BLaER1 (cell line): ENCODE measurements around the gene SGMS2.

Source experiments
- H3K27ac ChIP-seq: shearing (Covaris generic); formaldehyde crosslinking; 2 replicates; pipeline ENCODE4 v1.8.1; 2022
- H3K27me3 ChIP-seq: shearing (Covaris generic); formaldehyde crosslinking; 2 replicates; pipeline ENCODE4 v1.8.1; 2022
- H3K36me3 ChIP-seq: shearing (Covaris generic); formaldehyde crosslinking; 2 replicates; pipeline ENCODE4 v1.8.1; 2022
- H3K4me1 ChIP-seq: shearing (Covaris generic); formaldehyde crosslinking; 2 replicates; pipeline ENCODE4 v1.8.1; 2022
- H3K4me2 ChIP-seq: shearing (Covaris generic); formaldehyde crosslinking; 2 replicates; pipeline ENCODE4 v1.8.1; 2022
- H3K4me3 ChIP-seq: shearing (Covaris generic); formaldehyde crosslinking; 2 replicates; pipeline ENCODE4 v1.8.1; 2022
- H3K9ac ChIP-seq: shearing (Covaris generic); formaldehyde crosslinking; 2 replicates; pipeline ENCODE4 v1.8.1; 2022
- H3K9me3 ChIP-seq: shearing (Covaris generic); formaldehyde crosslinking; 2 replicates; pipeline ENCODE4 v1.8.1; 2022
- H4K20me1 ChIP-seq: shearing (Covaris generic); formaldehyde crosslinking; 2 replicates; pipeline ENCODE4 v1.8.1; 2022
- Cebpa-rat ChIP-seq: shearing (Covaris generic); IDR thresholded peaks from 2 replicates; pipeline ENCODE4 v1.8.1; 2022

Gene SGMS2

GRCh38 chr4:107824350-107825071 is at the start of gene SGMS2:
SGMS2 (plus strand) TSS chr4:107824932; CDS start chr4:107895554, 70,622 bp downstream.
- Histone ChIP-seq H3K9me3 (peaks cover 21% of the 10 kb centered on the region), H3K4me2 (no peak within 1 kb of the TSS), H3K4me1 (no peaks in the 10 kb centered on the region), H3K4me3 (no peak within 1 kb of the TSS), H3K27me3 (no peaks in the 10 kb centered on the region), H3K36me3 (no peaks in the 10 kb centered on the region), H4K20me1 (no peaks in the 10 kb centered on the region), H3K9ac (no peak within 1 kb of the TSS), H3K27ac (no peak within 1 kb of the TSS)
- no peak for TF ChIP-seq Cebpa-rat

DNA sequence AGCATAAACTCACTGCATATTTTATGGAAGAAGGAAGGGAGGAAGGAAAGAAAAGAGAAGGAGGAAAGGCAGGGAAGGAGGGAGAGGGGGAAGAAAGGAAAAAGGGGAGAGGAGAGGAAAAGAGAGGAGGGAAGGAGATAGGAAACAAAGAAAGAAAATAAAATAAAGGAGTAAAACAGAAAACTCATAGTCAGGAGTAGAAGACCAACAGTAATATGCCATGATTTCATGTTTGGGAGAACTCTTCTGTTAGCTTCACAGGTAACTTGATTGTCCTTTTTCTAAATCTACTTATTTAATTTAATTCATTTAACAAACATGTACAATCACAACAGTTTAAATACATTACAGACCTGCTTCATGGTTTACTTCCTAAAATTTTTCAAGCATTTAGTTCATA is 46.8 kb upstream of the SGMS2 start:
- H3K4me3 ChIP-seq, result no peak overlapping the region
- H3K27ac ChIP-seq, result no peak overlapping the region
- TF ChIP-seq Cebpa-rat, result no peak
- no peak overlapping the region for H3K4me2 ChIP-seq
- H4K20me1 ChIP-seq, result no peaks in the 10 kb centered on the region
- H3K36me3 ChIP-seq, result no peaks in the 10 kb centered on the region
- no peaks in the 10 kb centered on the region for H3K27me3 ChIP-seq
- H3K9ac ChIP-seq, result no peak overlapping the region
- peaks cover 52% of the 10 kb centered on the region for H3K9me3 ChIP-seq
- no peaks in the 10 kb centered on the region for H3K4me1 ChIP-seq

DNA sequence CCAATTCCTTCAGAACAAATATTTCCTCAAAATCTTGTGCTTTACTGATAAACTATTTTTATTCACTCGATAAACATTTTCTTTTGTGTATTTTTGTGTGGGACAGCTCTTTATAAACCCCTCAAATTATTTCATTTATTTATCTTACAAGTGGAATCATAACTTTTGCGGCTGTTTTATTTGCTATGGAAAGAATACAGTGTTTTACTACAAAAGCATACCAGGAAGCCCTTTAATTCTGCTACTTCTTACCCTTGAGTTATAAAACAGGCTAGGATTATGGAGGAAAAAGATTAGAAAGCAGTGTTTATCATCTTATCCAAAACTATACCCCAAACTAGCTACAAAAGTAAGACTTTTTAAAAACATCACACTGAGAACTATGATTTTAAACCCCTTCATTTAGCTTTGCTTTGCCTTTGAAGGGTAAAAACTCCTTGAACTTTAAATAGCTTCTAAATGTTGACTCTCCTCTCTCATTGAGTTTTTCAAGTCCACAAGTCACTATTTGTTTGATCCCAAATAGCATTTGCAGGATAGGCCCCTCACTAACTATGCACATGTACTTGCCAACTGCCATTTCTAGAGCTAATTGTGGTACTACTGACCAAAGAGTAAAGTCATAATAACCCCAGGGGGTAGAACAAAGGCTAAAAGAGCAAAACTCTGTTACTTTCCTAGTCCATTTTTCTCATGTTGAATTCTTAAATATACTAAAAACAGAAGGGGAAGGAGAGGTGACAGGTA is 45.8 kb upstream of the SGMS2 start:
- no peak overlapping the region for H3K9ac ChIP-seq
- H3K9me3 ChIP-seq, result peaks cover 49% of the 10 kb centered on the region
- no peak overlapping the region for H3K27ac ChIP-seq
- H3K36me3 ChIP-seq, result no peaks in the 10 kb centered on the region
- no peak overlapping the region for H3K4me2 ChIP-seq
- H3K27me3 ChIP-seq, result no peaks in the 10 kb centered on the region
- H3K4me1 ChIP-seq, result no peaks in the 10 kb centered on the region
- H4K20me1 ChIP-seq, result no peaks in the 10 kb centered on the region
- no peak overlapping the region for H3K4me3 ChIP-seq
- TF ChIP-seq Cebpa-rat, result no peak

GRCh38 chr4:107780665-107781064 is 44.1 kb upstream of the SGMS2 start:
- no peaks in the 10 kb centered on the region for H3K4me1 ChIP-seq
- H4K20me1 ChIP-seq, result no peaks in the 10 kb centered on the region
- H3K27ac ChIP-seq, result no peak overlapping the region
- H3K27me3 ChIP-seq, result no peaks in the 10 kb centered on the region
- no peak for TF ChIP-seq Cebpa-rat
- no peak overlapping the region for H3K4me3 ChIP-seq
- no peaks in the 10 kb centered on the region for H3K36me3 ChIP-seq
- no peak overlapping the region for H3K9ac ChIP-seq
- peaks cover 49% of the 10 kb centered on the region for H3K9me3 ChIP-seq
- H3K4me2 ChIP-seq, result no peak overlapping the region

DNA sequence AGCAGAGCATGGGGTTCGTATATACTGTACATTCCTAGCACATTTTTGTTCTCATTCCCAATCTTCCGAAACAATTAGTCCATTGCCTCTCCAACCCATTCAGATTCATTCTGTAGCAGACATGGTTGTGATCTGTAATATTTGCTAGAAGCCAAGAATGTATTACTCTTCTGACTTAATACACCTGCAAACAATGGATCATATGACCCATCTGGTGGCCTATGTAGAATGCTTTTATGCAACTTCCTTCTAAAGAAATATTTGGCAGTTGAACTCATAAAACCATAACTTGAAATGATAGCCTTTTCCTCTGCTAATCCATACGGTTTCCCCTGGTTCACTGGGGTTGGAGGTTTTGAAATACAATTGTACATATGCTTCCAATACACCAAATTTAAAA is 32.8 kb upstream of the SGMS2 start:
- no peaks in the 10 kb centered on the region for H3K36me3 ChIP-seq
- no peak overlapping the region for H3K4me3 ChIP-seq
- no peaks in the 10 kb centered on the region for H3K4me1 ChIP-seq
- no peak overlapping the region for H3K9ac ChIP-seq
- H4K20me1 ChIP-seq, result no peaks in the 10 kb centered on the region
- no peak overlapping the region for H3K27ac ChIP-seq
- no peaks in the 10 kb centered on the region for H3K27me3 ChIP-seq
- H3K4me2 ChIP-seq, result no peak overlapping the region
- peaks cover 22% of the 10 kb centered on the region for H3K9me3 ChIP-seq
- no peak for TF ChIP-seq Cebpa-rat

DNA sequence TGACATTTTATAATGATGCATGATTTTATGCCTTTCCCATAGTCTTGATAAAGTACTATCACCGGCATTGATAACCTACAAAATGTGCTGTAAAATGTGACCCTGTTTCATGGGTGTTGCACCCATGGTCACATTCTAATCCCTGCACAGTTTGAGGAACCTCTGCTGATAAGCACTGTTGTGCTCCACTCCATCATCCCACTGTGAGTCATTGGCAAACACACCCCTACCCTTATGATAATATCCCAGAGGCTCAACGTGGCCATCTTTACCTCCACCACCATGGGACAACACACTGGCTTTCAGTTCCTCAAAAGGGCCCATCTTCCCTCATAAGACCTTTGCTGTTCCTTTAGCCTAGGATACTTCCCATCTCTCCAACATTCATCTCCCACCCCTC is 32.0 kb upstream of the SGMS2 start:
- H3K9ac ChIP-seq, result no peak overlapping the region
- TF ChIP-seq Cebpa-rat, result no peak
- no peaks in the 10 kb centered on the region for H4K20me1 ChIP-seq
- no peak overlapping the region for H3K4me2 ChIP-seq
- H3K36me3 ChIP-seq, result no peaks in the 10 kb centered on the region
- H3K27ac ChIP-seq, result no peak overlapping the region
- H3K4me1 ChIP-seq, result no peaks in the 10 kb centered on the region
- H3K4me3 ChIP-seq, result no peak overlapping the region
- H3K9me3 ChIP-seq, result peaks cover 17% of the 10 kb centered on the region
- no peaks in the 10 kb centered on the region for H3K27me3 ChIP-seq

DNA sequence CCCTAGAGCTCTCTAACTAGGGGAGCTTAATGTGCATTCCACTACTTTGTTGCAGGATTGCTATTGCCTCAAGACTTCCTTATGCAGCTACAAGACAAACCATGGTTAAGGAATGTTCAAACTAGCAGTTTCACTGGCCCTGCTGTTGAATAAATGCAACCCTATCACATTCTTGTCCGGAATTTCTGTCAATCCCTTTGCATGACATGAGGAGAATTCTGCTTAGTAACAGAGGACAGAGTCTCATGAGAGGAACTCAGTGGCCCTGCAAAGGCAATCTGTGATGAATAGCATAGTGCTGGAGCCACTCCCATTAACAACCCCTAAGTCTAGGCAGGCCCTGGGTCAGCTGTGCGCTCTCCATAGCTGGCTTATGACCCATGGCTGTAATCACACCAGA is 30.7 kb upstream of the SGMS2 start:
- Histone ChIP-seq H3K27me3 (no peaks in the 10 kb centered on the region), H3K27ac (no peak overlapping the region), H3K9me3 (peaks cover 4% of the 10 kb centered on the region), H4K20me1 (no peaks in the 10 kb centered on the region), H3K9ac (no peak overlapping the region), H3K4me3 (no peak overlapping the region), H3K4me2 (no peak overlapping the region), H3K4me1 (no peaks in the 10 kb centered on the region), H3K36me3 (no peaks in the 10 kb centered on the region)
- no peak for TF ChIP-seq Cebpa-rat

DNA sequence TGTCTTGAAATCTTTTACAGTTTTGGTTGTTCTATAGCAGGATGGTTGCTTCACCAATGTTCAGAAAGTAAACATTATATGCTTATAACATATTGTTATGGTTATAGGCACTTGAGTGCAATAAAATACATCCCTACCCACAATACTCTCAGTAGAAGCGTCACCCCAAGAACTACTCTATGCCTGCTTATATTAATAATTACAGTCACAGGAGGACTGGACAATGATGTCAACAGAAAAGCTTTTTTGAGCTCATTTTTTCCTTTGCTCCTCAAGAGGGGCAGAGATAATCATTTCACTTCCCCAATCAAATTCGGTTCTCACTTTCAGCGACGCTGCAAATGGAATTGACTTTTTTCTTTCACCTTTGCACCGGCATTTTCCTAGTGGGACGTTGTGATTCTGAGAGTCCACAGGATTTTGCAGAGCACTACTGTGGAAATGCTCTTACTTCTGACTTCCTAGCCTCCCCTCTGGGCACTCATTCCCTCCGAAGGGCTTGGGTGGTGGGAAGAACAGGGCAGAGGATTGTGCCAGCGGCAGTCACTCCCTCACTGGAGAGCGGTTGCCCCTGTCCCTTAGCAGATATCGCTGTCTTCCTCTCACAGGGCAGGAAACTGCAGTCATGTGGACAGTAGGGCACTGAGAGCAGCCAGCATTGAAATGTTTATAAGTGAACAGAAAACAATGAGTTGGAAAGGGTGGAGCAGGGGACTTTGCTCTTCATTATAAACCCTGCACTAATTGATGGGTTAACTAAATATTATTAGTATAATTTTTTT is 24.9 kb upstream of the SGMS2 start:
- H3K4me3 ChIP-seq, result no peak overlapping the region
- no peaks in the 10 kb centered on the region for H4K20me1 ChIP-seq
- H3K27ac ChIP-seq, result no peak overlapping the region
- no peaks in the 10 kb centered on the region for H3K36me3 ChIP-seq
- no peak overlapping the region for H3K9ac ChIP-seq
- TF ChIP-seq Cebpa-rat, result no peak
- no peaks in the 10 kb centered on the region for H3K4me1 ChIP-seq
- no peaks in the 10 kb centered on the region for H3K9me3 ChIP-seq
- H3K4me2 ChIP-seq, result no peak overlapping the region
- no peaks in the 10 kb centered on the region for H3K27me3 ChIP-seq

DNA sequence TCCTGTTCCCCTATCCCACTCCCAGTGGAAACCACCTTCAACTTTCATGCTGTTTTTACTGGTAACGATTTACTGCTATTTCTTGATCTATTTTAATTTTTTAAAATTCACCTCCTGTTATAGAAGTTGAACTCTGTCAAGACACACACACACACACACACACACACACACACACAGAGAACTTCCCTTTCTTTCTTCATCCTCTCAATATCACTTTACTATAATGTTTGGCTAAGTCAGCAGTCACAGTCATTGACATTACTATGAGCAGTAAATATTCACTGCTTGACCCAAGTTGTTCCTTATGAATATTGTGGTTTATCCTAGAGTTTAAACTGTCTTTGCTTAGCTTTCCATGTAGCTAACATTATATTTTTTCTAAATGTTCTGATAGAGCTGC is 24.0 kb upstream of the SGMS2 start:
- Histone ChIP-seq H3K9me3 (no peaks in the 10 kb centered on the region), H3K27me3 (no peaks in the 10 kb centered on the region), H3K4me3 (no peak overlapping the region), H3K9ac (no peak overlapping the region), H3K4me1 (no peaks in the 10 kb centered on the region), H4K20me1 (no peaks in the 10 kb centered on the region), H3K4me2 (no peak overlapping the region), H3K27ac (no peak overlapping the region), H3K36me3 (no peaks in the 10 kb centered on the region)
- no peak for TF ChIP-seq Cebpa-rat

GRCh38 chr4:107801766-107802211 is 22.9 kb upstream of the SGMS2 start:
- Histone ChIP-seq H4K20me1 (no peaks in the 10 kb centered on the region), H3K9me3 (no peaks in the 10 kb centered on the region), H3K27ac (no peak overlapping the region), H3K27me3 (no peaks in the 10 kb centered on the region), H3K36me3 (no peaks in the 10 kb centered on the region), H3K4me2 (no peak overlapping the region), H3K4me1 (no peaks in the 10 kb centered on the region), H3K4me3 (no peak overlapping the region), H3K9ac (no peak overlapping the region)
- no peak for TF ChIP-seq Cebpa-rat
